NT2/D1 (cell line): Measurements from ENCODE around the gene PPP6R1.
"Not testable (repeated sequence)": the region's sequence is repeated elsewhere in the genome, so short reads cannot be mapped to it uniquely, and the experiment has no call there.

Experiments
- YY1 ChIP-seq: IDR thresholded peaks from 2 replicates; pipeline ENCODE4 v1.6.1; 2011; ENCODE audit not compliant: insufficient read length, insufficient read depth
- ZNF274 ChIP-seq: IDR thresholded peaks from 2 replicates; pipeline ENCODE4 v1.6.1; 2011; ENCODE audit warnings: mild to moderate bottlenecking, low read depth, low read length

DNA sequence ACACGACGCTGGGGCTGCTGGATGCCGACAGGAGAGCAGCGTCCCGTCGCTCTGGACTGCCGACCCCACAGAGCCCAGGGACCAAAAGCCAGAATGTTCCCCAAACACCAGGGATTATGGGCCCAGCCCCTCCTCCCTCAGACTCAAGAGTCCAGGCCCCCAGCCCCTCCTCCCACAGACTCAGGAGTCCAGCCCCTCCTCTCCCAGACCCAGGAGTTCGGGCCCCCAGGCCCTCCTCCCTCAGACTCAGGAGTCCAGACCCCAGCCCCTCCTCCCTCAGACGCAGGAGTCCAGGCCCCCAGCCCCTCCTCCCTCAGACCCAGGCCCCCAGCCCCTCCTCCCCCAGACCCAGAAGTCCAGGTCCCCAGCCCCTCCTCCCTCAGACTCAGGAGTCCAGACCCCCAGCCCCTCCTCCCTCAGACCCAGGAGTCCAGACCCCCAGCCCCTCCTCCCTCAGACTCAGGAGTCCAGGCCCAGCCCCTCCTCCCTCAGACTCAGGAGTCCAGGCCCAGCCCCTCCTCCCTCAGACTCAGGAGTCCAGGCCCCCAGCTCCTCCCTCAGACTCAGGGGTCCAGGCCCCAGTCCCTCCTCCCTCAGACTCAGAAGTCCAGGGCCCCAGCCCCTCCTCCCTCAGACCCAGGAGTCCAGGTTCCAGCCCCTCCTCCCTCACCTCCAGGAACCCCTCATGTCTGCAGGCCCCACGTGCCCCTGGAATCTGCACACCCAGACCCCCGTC, 34.0 kb downstream of the PPP6R1 start:
- not testable (repeated sequence) for TF ChIP-seq YY1, ZNF274
